Central memory CD8-positive, alpha-beta T cell (primary cell): ENCODE data around the gene SKOR2.

Source experiments
- ATAC-seq: fragments of 150-1000 bp; cut with Tn5 transposase; replicated peaks from 2 replicates; pipeline ENCODE4 v1.10.0; 2022; ENCODE audit warnings: mild to moderate bottlenecking, moderate FRiP score, moderate number of reproducible peaks; ENCODE audit not compliant: poor library complexity, severe bottlenecking; ENCODE audit errors: extremely low read depth
- DNase-seq, 2 donors: peaks; one replicate each; pipeline ENCODE4 v3.0.0; 2021; ENCODE audit warnings: low spot score in 2 of 2
- H3K27ac Mint-ChIP-seq: one replicate; pipeline ENCODE4 v1.8.0; 2022; ENCODE audit warnings: low read depth, mild to moderate bottlenecking, moderate library complexity, mixed read lengths
- H3K27me3 Mint-ChIP-seq: one replicate; pipeline ENCODE4 v1.8.0; 2022; ENCODE audit warnings: mixed read lengths
- H3K36me3 Mint-ChIP-seq: one replicate; pipeline ENCODE4 v1.8.0; 2022; ENCODE audit warnings: mild to moderate bottlenecking, moderate library complexity, mixed read lengths; ENCODE audit not compliant: insufficient read depth
- H3K4me1 Mint-ChIP-seq: one replicate; pipeline ENCODE4 v1.8.0; 2022; ENCODE audit warnings: mixed read lengths
- H3K4me3 Mint-ChIP-seq: one replicate; pipeline ENCODE4 v1.8.0; 2022; ENCODE audit warnings: mild to moderate bottlenecking, moderate library complexity, mixed read lengths
- H3K9me3 Mint-ChIP-seq: one replicate; pipeline ENCODE4 v1.8.0; 2022; ENCODE audit warnings: mixed read lengths

SKOR2 gene

DNA sequence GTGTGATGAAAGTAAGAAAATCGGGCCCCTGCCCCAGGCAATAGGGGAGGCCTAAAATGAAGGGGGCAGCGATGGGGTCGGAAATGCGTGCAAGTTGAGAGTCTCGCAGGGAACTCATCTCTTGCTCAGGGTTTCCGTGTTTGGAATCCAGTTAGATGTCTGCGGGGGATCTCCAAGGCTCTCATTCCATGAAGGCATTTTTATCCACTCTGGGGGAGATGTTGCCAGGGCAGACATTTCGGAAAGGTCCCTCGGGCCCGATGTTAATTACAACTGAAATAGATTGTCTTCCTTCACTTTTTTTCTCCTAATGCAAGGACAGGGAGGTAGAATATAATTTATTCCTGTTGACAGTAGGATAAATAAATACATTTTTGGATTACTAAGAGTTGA lies 12.8 kb upstream of the SKOR2 start:
- H3K27me3 Mint-ChIP-seq, result peaks cover 84% of the 10 kb centered on the region
- ATAC-seq, result no peak
- no peaks in the 10 kb centered on the region for H3K4me1 Mint-ChIP-seq
- no peaks in the 10 kb centered on the region for H3K9me3 Mint-ChIP-seq
- peaks cover 2% of the 10 kb centered on the region for H3K36me3 Mint-ChIP-seq
- H3K4me3 Mint-ChIP-seq, result no peak overlapping the region
- no peak for DNase-seq
- no peak overlapping the region for H3K27ac Mint-ChIP-seq

DNA sequence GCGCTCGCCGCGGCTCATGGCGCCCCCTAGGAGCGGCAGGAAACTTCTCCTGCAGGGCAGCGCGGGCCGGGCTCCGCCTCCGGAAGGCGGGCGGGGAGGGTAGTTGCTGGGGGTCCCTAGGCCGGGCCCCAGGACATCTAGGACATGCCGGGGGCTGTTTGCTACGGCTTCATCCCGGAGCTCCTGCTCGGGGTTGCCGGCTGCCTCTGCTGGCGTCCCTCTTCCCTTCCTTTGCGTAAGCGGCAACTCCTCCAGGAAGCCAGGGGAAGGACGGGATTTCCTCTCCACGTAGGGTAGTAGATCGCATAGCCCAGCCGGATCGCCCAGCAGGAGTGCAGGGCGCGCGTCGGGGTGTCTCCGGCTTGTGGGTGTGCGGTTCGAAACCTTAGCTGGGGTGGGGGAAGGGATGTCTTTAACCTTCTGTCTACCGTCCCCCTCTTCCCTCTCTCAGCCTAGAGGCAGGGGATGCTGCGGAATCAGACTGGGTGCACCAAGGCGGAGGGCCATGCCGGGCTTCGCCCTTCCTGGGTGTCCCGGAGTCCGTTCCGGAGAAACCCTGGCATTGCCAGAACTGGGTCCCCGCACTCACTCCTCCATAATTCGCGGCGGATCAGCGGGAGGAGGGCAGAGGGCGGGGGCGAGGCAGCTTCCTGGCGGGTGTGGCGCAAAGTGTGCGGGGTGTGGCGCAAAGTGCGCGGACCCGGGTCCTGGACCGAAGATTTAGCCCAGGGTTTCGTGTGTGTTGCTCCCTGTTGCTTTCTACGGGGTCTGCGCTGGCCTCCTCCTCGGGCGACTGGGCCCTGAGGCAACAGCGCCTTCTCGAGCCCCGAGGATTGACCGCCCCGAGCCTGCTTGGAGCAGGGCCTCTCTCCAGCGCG lies 12.2 kb upstream of the SKOR2 start:
- ATAC-seq (no peak), DNase-seq (no peak)
- H3K9me3 Mint-ChIP-seq, result no peaks in the 10 kb centered on the region
- H3K4me1 Mint-ChIP-seq, result no peaks in the 10 kb centered on the region
- no peak overlapping the region for H3K27ac Mint-ChIP-seq
- peaks cover 88% of the 10 kb centered on the region for H3K27me3 Mint-ChIP-seq
- H3K36me3 Mint-ChIP-seq, result no peaks in the 10 kb centered on the region
- no peak overlapping the region for H3K4me3 Mint-ChIP-seq

DNA sequence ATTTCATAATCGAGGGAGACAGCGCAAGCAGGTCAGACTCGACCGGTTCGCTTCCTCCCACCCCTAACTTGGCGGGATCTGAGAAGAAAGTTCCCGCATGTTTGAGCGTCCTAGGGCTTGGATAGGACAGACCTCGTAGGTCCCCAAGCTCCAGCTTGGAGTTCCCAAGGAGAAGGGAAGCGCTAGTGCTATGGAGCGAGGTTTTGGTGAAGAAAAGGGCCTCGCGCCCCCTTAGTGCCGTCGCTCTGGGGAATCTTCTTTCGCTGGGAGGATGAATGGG lies 11.6 kb upstream of the SKOR2 start:
- ATAC-seq (no peak), DNase-seq (no peak)
- Mint-ChIP-seq H3K27me3 (peaks cover 84% of the 10 kb centered on the region), H3K27ac (no peak overlapping the region), H3K4me3 (no peak overlapping the region), H3K36me3 (no peaks in the 10 kb centered on the region), H3K9me3 (no peaks in the 10 kb centered on the region), H3K4me1 (no peaks in the 10 kb centered on the region)

DNA sequence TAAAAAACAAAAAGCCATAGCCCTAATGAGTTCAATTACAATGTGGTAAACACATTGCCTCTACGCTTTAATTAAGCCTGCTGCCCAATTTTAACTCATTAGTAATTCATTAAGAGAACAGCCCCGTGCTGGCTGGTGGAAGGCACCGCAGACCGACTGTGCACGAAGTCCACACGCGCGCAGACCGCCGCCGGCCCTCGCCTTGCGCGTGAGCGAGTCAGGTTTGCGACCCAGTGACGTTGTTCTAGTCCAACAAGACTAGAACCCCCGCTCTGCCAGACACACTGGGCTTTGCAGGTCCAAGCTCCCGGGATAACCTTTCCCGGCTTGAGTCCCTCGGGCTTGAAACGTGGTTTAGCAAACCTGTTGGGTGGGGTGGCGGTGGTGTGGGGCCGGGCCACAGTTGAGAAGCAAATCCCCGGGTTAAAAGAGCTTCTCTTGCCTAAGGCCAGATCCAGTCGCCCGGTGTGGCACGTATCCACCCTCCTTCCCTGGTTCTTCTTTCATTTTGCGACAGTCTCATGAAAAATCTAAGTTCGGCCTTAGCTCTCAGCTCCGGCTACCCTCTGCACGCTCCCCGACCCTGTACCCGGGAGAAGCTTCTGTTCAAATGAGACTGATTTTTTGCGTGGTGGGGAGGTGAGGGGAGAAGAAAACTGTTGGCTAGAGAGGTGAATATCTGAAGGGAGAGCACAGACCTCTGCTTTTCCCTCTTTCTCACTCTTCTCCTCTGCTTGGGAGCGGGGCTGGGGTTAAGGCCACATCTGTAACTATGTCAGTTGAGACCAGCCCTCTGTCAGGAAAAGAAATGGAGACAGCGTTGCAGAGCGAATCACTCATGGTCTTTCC lies 11.1 kb upstream of the SKOR2 start:
- ATAC-seq, result no peak
- no peak overlapping the region for H3K27ac Mint-ChIP-seq
- H3K27me3 Mint-ChIP-seq, result peaks cover 79% of the 10 kb centered on the region
- no peak overlapping the region for H3K4me3 Mint-ChIP-seq
- DNase-seq, result no peak
- no peaks in the 10 kb centered on the region for H3K9me3 Mint-ChIP-seq
- H3K36me3 Mint-ChIP-seq, result no peaks in the 10 kb centered on the region
- no peaks in the 10 kb centered on the region for H3K4me1 Mint-ChIP-seq

DNA sequence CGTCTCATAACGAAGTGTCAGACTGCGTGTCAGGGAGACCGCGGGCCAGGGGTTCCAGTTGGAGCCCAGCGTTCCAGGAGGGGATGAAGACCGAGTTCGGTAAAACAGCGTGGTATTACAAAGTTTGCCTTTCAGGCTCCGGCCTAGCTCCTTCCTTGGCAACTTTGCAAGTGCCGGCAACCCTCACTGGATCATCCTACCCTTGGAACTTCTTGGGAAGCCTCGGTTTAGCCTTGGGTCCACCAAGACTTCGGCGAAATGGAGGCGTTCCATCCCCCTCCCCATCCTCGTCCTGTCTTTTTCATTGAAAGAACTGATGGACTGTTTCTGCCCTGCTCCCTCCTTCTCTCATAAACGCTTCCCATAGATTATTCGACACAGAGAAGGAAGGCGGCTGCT lies 10.4 kb upstream of the SKOR2 start:
- Mint-ChIP-seq H3K36me3 (no peaks in the 10 kb centered on the region), H3K4me1 (no peaks in the 10 kb centered on the region), H3K27ac (no peak overlapping the region), H3K9me3 (no peaks in the 10 kb centered on the region), H3K4me3 (no peak overlapping the region), H3K27me3 (peaks cover 79% of the 10 kb centered on the region)
- no peak for DNase-seq
- ATAC-seq, result no peak

DNA sequence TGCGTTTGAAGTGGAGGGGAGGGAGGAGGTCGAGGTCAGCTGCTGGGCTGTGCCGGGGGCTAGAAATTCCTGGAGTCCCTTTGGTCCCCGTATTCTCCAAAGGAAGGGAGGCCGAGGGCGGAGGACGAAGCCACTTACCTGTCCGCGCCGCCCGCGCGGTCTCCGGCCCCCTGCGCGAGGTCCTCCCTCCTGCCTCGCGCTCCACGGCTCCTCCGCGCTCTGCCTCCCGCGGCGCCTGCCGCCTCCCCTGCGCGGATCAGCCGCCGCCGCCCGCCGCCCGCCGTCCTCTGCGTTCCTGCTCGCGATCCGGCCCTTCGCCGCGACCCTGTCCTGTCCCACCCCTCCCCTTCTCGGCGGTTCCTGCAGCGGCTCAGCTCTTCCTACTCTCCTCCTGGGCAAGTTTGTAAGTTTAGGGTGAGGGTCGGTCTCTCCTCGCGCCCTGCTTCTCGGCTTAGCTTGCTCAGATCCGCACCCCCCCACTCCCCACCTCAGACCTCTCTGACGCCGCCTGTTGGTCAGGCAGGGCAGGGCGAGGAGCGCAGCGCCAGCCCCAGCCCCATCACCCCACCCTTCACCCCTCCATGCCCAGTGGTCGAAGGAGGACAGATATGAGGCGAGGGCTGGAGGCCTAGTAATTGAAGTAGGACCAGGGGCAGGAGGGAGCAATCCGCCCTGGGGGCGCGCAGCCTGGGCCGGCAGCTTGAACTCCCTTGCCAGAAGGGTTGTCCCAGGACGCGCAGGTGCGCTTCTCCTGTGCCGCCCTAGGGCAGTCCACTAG lies 9.7 kb upstream of the SKOR2 start:
- Mint-ChIP-seq H3K27ac (no peak overlapping the region), H3K4me3 (no peak overlapping the region), H3K4me1 (no peaks in the 10 kb centered on the region), H3K36me3 (no peaks in the 10 kb centered on the region), H3K27me3 (peaks cover 79% of the 10 kb centered on the region), H3K9me3 (no peaks in the 10 kb centered on the region)
- ATAC-seq (no peak), DNase-seq (no peak)

DNA sequence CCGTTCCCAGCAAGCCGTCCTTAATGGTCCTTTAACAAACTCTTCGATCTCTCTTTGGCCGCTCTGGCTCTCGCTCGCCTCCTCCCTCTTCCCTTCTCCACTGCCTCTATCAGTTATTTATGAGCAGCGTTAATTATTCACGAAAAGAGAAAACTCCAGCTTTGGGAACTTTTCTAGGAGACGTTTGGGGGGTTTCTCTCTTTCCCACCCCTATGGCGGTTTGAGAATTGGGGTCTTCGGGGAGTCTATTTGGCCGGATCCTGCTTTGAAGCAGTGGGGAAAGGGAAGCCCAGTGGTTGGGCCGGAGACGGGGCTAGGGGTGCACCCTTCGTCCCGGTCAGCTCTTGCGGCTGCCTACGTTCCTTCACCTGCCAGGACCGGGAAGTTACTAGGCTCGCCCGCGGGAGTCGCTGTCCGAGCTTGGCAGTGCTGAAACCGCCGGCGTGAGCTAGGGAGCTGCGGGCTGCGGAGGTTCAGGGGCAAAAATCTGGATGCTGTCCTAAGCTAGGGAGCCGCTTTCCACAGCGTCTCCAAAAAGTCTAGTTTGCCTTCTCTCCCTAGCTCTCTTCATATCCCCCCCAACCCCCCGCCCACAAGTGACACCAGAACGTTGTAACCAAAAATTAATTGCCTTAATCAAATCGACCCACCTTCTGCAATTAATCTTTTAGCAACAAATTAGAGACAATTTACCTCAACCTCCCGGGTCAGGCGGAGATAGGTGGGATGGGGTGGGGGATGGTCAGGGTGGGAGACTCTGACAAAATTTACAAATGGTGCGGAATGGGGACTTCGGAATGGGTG lies 8.9 kb upstream of the SKOR2 start:
- DNase-seq, result no peak
- H3K4me1 Mint-ChIP-seq, result no peaks in the 10 kb centered on the region
- no peak overlapping the region for H3K27ac Mint-ChIP-seq
- H3K36me3 Mint-ChIP-seq, result no peaks in the 10 kb centered on the region
- ATAC-seq, result no peak
- H3K9me3 Mint-ChIP-seq, result no peaks in the 10 kb centered on the region
- peaks cover 79% of the 10 kb centered on the region for H3K27me3 Mint-ChIP-seq
- no peak overlapping the region for H3K4me3 Mint-ChIP-seq

DNA sequence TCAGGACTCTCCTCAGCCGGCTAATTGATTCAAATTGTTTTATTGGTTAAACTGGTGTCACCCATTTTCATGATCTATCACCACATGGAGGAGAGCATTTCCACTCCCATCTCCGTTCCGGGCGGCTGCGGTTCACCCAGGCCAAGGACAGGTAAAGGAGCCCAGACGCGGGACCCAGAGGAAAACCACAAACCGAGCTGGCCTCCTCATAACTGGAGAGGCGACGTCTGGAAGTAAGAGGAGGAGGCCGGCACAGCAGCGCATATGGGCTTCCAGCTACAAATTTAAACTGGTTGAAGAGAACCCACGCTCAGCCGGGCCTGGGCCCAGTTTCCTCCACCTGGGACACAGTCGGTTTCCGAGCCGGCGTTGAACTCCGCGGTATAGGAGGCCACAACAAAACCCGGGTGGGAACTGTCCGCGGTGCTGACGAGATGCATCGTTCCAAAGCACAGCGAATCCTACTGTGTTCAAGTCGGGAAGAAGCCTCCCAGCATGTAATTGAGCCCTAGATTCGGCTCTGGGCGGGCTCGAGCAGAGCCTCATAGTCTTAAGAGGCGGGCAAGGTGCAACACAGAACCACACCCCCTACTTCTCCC lies 3.0 kb upstream of the SKOR2 start:
- H3K4me3 Mint-ChIP-seq, result no peak overlapping the region
- H3K36me3 Mint-ChIP-seq, result no peaks in the 10 kb centered on the region
- DNase-seq, result no peak
- no peak overlapping the region for H3K27ac Mint-ChIP-seq
- ATAC-seq, result no peak
- no peaks in the 10 kb centered on the region for H3K9me3 Mint-ChIP-seq
- peaks cover 5% of the 10 kb centered on the region for H3K4me1 Mint-ChIP-seq
- peaks cover 87% of the 10 kb centered on the region for H3K27me3 Mint-ChIP-seq

DNA sequence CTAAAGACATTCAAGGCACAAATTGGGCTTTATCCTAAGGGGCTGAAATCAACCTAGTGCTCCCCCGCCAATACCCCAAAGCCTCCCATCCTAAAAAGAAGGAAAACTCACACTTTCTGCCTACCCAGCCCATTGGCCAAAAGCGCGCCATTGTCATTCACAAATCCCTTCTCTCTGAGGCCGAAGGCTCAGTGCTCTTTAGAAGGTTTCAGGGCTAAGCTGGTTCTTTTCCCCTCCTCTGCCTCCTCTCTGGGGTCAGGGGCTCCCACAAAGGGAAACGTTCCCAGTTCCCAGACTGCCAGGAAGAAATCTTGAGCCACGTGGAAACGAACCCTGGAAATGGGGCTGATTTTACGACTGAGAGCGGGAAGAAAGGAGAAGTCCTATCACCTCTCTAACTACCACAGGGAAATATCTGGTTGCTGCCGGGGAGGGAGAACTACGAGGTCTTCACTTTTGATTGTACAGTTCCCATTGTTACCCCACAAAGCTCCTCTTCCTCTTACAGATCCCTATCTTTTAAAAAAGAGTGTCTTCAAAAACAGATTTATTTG lies 1.7 kb upstream of the SKOR2 start:
- no peak for ATAC-seq
- peaks cover 5% of the 10 kb centered on the region for H3K4me1 Mint-ChIP-seq
- no peak for DNase-seq
- H3K27me3 Mint-ChIP-seq, result peaks cover 93% of the 10 kb centered on the region
- H3K4me3 Mint-ChIP-seq, result no peak overlapping the region
- H3K27ac Mint-ChIP-seq, result no peak overlapping the region
- H3K36me3 Mint-ChIP-seq, result no peaks in the 10 kb centered on the region
- no peaks in the 10 kb centered on the region for H3K9me3 Mint-ChIP-seq

DNA sequence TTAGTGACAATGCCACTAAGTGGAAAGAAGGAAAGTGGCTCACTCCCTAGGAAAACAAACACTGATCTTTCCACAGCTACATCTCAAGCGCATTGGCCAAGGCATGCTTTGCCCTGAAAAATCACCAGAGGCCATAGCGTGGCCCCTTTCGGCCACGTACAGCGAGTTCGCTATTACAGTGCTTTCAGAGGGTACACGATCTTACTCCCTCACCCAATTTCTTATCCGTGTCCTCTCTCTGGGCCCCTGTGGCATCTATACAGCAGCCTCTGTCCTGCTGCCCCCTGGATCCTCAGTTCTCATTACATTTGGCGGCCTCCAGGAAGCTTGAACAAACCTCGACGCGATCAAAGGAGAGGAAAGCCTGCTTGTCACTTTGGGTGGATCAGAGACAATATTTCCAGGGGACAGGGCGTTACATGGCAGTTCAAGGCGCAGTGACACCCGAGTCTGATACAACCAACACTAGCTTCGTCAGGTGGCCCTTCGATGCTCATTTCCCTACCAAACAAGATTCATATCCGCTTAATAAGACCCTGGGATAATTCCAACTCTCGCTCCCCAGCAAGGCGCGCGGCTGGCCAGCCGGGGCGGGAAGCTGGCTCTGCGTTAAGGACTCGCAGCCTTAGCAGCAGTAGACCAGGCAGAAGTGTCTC lies 941 bp downstream of the SKOR2 start:
- Mint-ChIP-seq H3K36me3 (peaks cover 2% of the 10 kb centered on the region), H3K27ac (no peak overlapping the region), H3K27me3 (peaks cover 83% of the 10 kb centered on the region), H3K4me3 (no peak overlapping the region), H3K9me3 (no peaks in the 10 kb centered on the region), H3K4me1 (peaks cover 5% of the 10 kb centered on the region)
- DNase-seq (no peak), ATAC-seq (no peak)

DNA sequence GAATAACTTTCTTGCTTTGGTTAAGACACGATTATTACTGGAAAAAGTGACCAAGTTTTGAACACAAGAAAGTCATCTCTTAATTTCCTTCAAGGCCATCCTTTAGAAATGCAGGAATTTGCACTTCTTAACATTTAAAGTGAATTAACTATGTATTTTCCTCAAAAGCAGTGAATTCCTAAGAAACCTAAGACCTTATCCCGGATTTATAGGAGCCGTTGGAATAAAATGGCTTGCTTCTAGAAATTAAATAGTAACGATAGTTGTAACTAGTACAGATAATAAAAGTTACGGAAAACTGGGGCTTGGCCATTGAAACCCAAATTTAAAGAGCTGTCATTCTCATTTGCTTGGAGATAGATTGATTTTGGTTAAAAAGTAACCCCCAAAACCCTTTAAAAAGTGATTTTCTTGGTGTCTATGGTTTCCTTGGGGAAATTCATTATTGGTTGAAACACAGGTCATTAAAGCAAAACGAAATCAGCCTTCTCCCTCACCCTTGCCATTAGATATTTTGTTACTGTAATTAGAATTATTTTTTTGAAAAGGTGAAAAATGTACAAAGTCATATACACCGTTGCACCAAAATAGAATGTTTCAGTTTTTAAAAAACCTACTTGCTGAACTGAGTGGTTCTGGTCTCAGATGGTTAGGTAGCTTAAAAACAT lies 2.0 kb downstream of the SKOR2 start:
- ATAC-seq (no peak), DNase-seq (no peak)
- Mint-ChIP-seq H3K4me1 (no peaks in the 10 kb centered on the region), H3K27me3 (peaks cover 83% of the 10 kb centered on the region), H3K36me3 (peaks cover 2% of the 10 kb centered on the region), H3K4me3 (no peak overlapping the region), H3K27ac (no peak overlapping the region), H3K9me3 (no peaks in the 10 kb centered on the region)
